ENCODE data around the gene R3HDM2.
"Not testable (repeated sequence)": the region's sequence is repeated elsewhere in the genome, so short reads cannot be mapped to it uniquely, and the experiment has no call there.

R3HDM2 gene

DNA sequence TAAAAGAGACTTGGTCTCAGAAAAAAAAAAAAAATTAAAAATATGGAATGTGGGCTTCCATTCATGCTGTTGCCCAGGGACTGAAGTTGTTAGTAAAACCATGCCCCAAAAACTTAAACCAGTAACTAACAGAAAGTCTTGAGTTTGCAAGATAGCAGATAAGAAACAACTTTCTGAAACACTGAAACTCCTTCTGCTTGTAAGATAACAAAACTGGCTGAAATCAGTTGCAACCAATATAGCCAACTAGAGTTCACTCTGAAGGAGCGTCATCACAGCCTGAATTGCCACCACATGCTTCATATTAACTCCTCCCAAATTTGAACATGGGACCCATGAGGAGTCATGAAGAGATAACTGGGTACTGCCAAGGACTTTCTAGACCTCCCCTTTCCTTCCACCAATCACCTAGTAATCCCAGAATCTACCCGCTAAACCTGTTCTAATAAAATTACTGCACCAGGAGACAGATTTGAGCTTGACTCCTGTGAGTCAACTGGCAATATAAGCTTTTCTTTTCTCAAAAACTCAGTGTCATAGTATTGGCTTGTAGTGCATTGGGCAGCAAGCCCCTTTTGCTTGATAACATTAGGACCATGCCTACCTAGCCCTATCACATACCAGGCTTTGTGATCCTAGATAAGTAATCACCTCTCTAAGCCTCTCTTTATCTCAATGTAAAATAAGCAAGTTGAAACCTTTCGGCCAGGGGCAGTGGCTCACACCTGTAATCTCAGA is 53.6 kb downstream of the R3HDM2 start:
- no peak for DNase-seq (ENCODE audit: low read depth)

DNA sequence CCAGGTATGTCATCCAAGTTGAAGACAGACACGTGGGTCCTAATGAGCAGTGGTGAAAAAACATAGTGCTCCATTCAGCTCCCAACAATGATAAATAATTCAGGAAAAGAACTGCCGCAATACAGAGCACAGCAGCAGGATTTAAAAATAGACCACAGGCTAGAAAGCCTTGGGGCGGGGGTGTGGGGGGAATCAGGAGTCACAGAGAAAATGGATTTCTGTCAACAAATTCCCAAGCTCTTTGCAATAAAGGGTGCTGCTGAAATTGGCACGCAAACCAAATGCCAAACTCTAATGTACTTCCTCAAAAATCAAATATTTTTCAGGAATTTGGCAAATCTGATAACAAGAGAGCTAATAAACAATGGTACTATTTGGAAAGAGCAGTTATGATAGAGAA is 58.6 kb downstream of the R3HDM2 start:
- no peak for DNase-seq (ENCODE audit: low read depth)

DNA sequence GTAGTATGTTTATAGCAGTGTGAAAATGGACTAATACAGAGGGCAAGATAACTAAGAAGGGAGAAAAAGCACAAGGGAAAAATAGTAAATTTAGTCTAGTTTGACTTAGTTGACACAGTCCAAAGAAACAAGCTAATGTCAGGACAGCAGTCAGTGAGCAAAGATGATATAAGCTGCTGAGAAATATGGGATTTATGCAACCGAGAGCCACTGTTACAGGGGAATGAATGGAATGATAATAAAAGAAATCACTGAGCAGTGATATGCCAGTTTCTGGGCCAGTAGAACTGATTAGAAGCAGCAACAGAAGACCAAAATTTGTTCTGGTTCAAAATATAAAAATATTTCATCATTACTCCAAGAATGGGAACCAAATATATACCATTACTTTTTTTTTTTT is 60.1 kb downstream of the R3HDM2 start:
- DNase-seq (ENCODE audit: low read depth) = no peak

DNA sequence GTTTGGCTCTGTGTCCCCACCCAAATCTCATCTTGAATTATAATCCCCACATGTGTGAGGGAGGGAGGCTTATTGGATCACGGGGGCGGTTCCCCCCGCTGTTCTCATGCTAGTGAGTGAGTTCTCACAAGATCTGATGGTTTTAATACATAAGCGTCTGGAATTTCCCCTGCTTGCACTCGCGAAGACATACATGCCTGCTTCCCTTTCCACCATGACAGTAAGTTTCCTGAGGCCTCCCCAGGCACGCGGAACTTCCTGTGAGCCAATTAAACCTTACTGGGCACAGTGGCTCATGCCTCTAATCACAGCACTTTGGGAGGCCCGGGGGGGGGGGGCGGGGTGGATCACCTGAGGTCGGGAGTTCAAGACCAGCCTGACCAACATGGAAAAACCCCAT is 60.8 kb downstream of the R3HDM2 start:
- DNase-seq (ENCODE audit: low read depth) = no peak

DNA sequence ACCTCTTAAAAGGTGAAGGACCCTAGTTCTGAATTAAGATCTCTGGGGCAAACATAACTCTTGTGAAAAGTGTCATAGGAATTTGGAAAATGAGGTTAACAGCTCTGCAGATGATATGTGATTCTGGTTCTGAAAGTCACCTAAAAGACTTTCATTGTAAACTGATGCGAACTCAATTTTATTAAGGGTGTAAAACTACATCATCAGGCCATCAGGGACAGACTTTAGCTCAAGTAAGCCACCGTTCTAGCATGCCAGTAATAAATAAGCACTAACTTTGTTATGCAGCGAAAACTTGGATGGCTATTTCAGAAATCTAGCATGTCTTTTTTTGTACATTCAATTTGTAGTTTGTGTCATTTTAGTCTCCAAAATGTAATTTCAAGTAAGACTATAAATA is 61.6 kb downstream of the R3HDM2 start:
- no peak for DNase-seq (ENCODE audit: low read depth)

DNA sequence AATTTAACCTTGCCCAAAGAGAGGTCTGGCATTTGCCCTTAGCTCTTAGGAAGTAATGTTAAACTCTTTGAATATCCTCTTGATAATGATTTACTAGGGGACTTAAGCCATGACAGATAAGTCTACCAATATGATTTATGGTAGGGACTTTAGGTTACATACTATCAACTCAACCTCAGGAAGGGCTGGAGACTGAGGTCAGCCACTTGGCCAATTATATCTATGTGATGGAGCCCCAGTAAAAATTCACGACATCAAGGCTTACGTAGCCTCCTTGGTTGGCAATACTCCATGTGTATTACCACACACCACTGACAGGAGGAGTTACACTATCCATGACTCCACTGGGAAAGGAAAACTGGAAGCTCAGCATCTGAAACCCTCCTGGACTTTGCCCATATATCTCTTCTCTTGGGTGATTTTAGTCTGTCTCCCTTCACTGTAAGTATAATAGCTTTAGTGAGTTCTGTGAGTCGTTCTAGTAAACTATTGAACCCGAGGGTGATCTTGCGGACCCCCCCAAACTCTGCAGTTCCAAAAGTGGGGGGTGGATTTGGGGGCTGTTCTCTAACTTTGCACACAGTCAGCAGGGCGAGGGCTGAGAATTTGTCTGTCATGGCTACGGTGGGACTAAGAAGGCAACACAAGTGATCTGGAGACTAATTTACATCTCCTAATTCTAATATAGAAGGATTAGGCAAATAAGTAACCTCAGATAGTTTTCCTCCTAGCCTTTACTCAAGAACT is 62.3 kb downstream of the R3HDM2 start:
- peak; percentile 27 for DNase-seq (ENCODE audit: low read depth)

DNA sequence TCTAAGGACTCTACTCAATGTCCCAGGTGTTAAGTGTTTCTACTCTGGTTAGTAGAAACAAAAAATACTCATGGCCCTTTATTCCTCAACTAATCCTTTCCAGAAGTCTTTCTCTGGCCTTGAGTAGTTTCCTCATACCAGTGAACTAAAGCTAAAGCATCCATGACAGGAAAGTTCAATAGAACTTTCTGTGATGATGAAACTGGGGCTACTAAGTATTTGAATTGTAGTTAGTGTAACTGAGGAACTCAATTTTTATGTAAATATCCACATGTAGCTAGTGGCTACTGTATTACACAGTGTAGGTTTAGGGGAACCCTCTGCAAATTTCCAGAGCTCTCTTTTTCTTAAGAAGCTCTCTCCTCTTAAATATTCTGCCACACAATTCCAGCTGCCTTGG is 63.7 kb downstream of the R3HDM2 start:
- DNase-seq (ENCODE audit: low read depth) = no peak

DNA sequence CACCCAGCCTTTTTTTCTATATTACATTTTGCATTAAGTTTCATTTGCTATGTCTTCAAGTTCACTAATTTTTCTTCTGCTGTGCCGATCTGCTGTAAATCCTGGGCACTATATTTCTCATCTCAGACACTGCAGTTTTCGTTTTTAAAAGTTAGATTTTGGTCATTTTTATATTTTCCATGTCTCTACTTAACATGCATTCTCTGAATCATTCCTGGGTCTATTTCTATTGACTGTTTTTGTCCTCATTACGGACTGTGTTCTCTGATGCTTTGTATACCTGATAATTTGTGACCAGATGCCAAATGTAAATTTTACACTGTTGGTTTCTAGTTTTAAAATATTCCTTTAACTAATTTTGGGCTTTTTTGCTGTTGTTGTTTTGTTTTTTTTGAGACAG is 64.5 kb downstream of the R3HDM2 start:
- DNase-seq (ENCODE audit: low read depth) = no peak

DNA sequence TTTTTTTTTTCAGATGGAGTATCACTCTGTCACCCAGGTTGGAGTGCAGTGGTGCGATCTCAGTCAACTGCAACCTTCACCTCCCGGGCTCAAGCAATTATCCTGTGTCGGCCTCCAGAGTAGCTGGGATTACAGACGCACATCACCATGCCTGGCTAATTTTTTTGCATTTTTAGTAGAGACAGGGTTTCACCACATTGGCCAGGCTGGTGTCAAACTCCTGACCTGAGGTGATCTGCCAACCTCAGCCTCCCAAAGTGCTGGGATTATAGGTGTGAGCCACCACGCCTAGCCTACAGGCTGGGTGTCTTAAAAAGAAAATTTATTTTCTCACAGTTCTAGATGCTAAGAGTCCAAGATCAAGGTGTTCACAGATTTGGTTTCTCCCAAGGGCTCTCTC is 66.7 kb downstream of the R3HDM2 start:
- DNase-seq (ENCODE audit: low read depth) = not testable (repeated sequence)

DNA sequence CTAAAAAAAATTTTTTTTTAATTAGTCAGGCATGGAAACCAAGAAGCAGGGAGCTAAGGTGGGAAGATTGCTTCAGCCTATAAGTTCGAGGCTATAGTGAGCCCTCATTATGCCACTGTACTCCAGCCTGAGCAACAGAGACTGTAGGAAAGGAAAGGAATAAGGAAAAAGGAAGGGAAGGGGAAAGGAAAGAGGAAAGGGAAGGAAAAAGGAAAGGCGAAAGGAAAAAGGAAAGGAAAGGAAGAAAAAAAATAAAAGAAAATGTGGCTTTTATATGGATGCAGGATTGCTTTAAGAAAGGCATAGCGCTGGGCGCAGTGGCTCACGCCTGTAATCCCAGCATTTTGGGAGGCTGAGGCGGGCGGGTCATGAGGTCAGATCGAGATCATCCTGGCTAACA is 70.4 kb downstream of the R3HDM2 start:
- no peak for DNase-seq (ENCODE audit: low read depth)

DNA sequence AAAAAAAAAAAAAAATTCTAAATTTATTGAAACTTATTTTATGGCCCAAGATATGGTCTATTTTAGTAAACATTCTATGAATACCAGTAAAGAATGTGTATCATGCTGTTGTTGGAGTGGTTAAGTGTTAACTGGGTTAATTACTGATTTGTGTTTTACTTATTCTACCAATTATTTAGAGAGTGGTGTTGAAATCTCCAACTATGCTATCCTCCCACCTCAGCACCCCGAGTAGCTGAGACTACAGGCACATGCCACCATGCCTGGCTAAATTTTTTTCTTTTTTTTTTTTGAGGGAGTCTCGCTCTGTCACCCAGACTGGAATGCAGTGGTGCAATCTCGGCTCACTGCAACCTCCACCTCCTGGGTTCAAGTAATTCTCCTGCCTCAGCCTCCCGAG is 72.2 kb downstream of the R3HDM2 start:
- no peak for DNase-seq (ENCODE audit: low read depth)

DNA sequence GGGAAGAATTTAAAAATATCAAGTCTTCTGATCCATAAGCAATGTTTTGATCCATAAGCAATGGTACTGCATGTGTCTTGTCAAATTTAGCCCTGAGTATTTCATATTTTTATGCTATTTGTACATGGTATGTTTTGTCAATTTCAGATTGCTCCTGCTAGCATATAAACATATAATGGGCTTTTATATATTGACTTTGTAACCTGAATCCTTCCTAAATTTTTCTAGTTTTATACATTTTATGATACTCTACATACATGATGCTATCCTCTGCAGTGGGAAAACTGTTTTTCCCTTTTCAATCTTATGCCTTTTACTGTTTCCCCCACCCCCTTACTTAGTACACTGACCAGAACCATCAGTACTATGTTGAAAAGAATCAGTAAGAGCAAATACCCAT is 75.1 kb downstream of the R3HDM2 start:
- no peak for DNase-seq (ENCODE audit: low read depth)

DNA sequence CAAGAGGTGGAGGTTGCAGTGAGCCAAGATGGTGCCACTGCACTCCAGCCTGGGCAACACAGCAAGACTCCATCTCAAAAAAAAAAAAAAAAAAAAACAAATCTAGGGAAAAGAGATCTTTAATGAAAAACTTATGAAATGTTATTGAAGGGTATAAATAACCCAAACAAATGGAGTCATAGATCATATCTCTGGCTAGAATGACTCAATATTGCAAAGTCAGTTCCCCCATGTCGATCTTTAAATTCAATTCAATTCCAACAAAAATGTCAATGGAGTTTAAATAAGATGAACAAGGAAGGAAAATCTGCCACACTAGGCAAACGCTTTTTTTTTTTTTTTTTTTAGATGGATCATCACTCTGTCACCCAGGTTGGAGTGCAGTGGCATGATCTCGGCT is 78.7 kb downstream of the R3HDM2 start:
- peak; percentile 18 for DNase-seq (ENCODE audit: low read depth)

DNA sequence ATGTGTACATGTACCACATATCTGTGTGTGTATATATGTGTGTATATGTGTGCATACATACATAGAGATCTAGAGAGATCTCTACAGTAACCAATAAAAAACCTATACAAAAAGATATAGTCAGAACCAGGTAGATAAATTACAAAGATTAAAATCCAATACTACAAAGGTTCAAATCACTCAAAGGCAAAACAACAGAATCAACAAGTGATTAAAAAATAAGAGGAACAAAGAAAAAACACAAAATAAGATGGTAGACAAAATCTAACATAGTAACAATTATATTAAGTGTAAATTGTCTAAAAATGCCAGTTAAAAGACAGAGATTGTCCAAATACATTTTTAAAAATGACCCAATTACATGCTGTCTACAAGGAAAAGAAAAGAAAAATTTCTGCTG is 83.6 kb downstream of the R3HDM2 start:
- DNase-seq (ENCODE audit: low read depth) = no peak

DNA sequence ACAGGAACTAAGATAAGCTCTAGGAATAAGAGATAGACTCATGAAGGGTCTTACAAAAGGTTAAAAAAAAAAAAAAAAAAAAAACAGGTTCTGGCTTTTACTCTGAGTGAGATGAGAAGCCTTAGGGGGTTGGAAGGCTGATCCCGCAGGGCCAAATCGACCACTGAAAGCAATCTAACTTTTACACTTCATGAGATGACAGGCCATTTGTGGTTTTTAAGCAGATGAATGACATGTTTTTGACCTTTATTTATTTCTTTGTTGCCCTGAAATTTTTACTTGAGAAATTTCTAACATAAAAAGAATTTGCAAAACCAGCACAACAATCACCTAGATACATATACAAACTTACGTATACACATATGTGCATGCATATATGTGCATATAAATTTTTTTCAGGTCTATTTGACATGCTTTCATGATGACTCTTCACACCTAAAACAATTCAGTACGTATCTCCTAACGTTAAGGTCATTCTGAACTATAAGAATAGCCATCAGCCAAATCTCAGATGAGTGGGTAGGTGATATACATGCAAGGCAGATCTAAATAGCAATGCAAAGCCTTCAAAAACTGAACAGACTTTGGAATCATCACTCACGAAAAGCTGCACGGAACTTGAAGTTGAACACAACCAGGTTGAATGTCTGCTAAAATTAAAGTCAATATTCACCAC is 87.0 kb downstream of the R3HDM2 start:
- DNase-seq (ENCODE audit: low read depth) = no peak

DNA sequence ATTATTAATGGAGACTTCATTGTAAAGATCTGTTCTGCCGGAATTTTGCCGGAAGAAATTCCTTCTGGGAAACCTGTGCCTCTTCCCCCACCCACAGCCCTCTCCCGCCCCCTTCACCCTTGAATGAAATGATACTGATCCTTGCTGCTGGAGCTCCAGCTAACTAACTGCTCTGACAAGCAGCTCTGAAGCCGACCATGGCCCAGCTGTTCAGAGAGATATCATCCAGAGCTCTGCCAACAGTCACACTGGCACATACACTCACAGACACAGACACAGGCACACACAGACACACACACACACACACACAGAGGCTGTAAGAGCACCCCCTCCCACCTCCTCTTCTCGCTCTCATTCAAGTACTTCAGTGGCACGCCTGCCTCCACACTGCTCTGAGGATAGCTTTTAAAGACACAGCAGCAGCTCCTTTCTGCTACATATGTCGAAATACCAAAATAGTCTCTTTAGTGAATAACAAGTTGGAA is 88.6 kb downstream of the R3HDM2 start:
- no peak for DNase-seq (ENCODE audit: low read depth)

DNA sequence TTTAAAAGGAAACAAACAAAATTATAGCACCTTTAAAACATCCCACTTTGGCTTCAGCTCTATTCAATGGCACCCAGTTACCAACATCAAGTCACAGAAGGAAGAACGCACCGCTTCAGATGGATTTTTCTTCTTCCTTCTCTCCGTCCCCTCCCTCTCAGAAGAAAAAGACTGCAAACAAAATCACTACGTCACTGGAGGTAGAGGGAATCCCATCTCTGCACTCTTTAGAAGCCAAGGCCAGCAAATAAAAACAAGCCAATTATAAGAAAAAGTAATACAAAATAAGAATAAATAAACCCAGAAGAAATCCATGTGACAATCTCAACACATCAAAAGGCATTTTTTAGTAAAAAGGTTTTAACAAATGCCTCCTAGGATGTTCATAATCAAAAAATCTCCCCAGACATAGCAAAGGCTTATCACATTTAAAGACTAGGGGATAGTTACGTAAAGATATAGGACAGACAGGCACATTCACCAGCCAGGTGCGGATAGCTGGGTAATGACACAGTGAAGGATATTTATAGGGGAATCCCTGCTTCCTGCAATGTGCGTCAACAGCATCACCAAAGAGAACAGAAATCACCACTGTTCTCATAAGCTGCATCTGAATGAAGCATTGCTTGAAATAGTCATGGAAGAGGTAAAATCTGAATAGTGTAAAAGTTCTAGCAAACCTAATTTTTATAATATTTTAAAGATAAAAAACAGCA is 89.4 kb downstream of the R3HDM2 start:
- DNase-seq (ENCODE audit: low read depth) = no peak

DNA sequence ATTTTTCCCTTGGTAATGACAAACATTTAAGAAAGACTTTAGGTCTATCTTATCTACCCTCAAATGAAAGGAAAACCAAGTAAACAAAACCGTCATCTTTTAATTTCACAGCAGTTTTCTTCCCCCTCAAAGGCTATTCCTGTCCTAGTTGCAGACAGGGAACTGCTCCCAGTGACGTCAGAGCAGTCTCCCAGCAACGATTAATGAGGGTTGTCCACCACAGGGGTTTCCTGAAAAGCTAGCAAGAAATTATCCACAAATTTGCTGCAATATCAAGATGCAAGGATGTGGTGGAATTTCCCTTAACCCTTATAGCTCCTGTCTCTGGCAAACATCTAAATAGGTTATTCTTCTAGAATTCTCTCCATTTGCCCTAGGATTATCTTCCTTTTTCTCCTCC is 90.7 kb downstream of the R3HDM2 start:
- DNase-seq (ENCODE audit: low read depth) = peak; percentile 12

DNA sequence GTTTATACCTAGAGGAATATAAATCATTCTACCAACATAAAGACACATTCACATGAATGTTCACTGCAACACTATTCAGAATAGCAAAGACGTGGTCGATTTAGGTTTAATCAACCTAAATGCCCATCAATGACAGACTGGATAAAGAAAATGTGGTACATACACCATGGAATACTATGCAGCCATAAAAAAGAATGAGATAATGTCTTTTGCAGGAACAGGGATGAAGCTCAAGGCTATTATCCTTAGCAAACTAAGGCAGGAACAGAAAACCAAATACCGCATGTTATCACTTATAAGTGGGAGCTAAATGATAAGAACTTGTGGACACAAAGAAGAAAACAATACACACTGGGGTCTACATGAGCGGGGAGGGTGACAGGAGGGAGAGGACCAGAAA is 94.5 kb downstream of the R3HDM2 start:
- not testable (repeated sequence) for DNase-seq (ENCODE audit: low read depth)

DNA sequence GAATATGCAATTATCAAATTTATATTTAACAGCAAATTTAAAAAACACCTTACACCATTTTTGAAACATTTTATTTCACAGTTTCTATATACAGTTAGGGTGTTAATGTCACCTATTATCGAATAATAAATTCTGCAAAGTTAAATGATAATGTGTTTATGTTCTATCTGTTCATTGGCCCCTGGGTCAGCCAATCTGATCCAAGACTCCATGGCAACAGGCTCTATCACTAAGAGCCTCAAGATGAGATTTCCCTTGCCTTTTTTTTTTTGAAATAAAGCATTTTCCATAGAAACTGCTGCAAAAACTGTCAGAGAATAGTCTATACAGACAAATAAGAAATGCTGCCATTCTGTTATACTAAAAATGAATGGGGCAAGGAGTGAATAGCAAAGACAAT is 96.6 kb downstream of the R3HDM2 start:
- DNase-seq (ENCODE audit: low read depth) = no peak

DNA sequence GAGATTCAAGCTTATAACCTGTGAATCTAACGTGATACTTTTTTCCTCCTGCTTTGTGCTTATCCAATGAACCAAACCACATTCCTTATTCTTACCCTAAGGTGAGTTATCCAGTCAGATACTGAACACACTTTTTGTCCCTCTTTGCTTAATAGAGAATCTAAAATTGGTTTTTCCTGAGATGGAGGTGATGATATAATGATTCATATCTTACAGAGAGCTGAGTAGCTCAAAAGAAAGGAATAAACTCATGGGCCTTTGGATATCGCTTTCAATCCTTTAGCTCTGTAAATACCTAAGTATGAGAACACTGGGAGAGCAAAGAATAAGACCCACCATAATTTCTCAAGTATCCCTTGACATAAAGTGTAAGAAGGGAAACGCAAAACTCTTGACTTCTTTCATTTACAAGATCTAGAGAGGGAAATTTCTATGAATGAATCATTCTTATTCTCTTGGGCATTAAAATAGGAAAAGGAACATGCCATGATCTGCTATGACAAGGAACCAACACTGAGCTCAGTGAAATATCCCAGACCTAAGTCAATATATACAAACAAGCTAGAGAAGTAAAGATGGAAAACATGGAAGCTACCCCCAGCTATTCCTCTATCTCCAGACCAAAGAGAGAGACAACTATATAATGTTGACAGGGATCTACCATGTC is 98.1 kb downstream of the R3HDM2 start:
- peak; percentile 45 for DNase-seq (ENCODE audit: low read depth)

DNA sequence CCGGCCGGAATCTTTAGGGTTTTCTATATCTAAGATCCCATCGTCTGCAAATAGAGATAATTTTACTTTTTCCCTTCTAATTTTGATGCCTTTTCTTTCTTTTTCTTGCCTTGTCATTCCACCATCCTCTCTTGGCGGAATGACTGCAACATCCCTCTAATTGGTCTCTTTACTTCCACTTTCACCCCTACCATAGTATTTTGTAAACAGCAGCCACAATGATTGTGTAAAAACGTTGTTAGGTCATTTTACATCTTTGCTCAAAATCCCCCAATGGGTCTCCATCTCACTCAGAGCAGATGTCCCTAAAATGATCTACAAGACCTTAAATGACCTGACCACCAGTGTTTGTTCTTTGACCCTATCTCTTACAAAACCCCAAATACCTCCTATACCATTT is 99.9 kb downstream of the R3HDM2 start:
- DNase-seq (ENCODE audit: low read depth) = no peak
